Hindlimb muscle (tissue), 1 donor: ENCODE results near the gene C1QL1. TPM values are rescaled to one million over a fixed set of nuclear protein-coding genes. Genes with fewer than 3 reads are reported as not detected.

Experiments used
- DNase-seq: peaks from one replicate; pipeline ENCODE4 v3.0.0-alpha.2; 2013
- polyA plus RNA-seq: library from polyadenylated mRNA; unstranded; fragments of 120-200 nt; gene quantifications from one replicate; pipeline ENCODE4 v1.2.1, GENCODE V29; 2013; ENCODE audit not compliant: insufficient read length

The C1QL1 gene
- 1.5 TPM for polyA plus RNA-seq

GRCh38 chr17:44968225-44969143 is at the start of gene C1QL1:
Gene C1QL1, minus strand, starts transcription at chr17:44968303. Its CDS starts 255 bp downstream, at chr17:44968048.
- peak; percentile 93 for DNase-seq

DNA sequence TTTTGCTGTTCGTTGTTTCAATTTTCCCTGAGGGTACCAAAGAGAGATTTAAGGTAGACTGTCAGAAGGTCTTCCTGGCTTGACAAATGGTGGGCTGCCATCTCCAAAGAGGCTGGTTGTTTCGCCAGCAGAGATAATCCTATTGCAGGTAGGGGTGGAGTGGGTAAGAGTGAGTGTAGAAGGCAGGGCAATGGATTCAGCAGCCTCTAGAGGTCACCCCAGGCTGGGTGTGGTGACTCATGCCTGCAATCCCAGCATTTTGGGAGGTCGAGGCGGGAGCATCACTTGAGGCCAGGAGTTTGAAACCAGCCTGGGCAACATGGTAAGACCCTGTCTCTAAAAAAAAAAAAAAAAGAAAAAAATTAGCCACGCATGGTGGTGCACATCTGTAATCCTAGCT is 48.7 kb upstream of the C1QL1 start:
- DNase-seq = no peak

GRCh38 chr17:45016237-45016636 is 48.1 kb upstream of the C1QL1 start:
- DNase-seq = no peak

GRCh38 chr17:45013021-45013997 is 45.2 kb upstream of the C1QL1 start:
- peak; percentile 46 for DNase-seq

DNA sequence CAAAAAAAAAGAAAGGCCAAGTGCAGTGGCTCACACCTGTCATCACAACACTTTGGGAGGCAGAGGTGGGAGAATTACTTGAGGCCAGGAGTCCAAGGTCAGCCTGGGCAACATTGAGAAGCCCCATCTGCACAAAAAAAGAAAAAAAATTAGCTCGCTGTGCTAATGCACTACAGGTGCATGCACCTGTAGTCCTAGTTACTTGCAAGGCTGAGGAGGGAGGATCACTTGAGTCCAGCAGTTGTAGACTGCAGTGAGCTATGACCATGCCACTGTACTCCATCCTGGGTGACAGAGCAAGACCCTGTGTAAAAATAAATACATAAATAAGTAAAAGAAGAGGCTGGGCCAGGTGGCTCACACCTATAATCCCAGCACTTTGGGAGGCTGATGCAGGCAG is 43.7 kb upstream of the C1QL1 start:
- DNase-seq = no peak

GRCh38 chr17:45009676-45010467 is 41.8 kb upstream of the C1QL1 start:
- no peak for DNase-seq

- DNase-seq = no peak
These were observed 40.1 kb upstream of the C1QL1 start for GRCh38 chr17:45008216-45008615.

DNA sequence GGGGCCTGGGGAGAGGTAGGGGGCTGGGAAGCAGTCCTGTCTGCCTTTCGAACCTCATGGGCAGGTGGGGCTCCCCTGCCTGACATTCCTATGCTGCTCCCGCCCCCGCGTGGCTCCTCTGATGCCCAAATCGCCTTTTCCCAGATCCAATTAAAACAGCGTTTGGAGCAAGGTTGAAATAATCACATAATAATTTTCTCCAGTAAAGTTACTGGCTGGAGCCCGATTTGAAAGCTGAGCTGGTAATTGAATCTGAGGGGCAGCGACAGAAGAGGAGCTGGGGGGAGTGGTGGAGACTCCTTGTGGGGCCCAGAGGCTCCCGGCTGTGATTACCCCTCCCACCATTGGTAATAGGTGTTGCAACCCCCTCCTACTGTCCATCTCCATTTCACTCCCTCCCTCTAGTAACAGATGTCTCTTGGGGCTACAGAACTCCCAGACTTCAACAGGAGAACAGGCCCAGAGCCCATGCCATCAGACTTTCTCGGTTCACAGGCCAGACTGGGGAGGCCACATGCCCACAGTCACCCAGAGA is 38.9 kb upstream of the C1QL1 start:
- DNase-seq = no peak

DNA sequence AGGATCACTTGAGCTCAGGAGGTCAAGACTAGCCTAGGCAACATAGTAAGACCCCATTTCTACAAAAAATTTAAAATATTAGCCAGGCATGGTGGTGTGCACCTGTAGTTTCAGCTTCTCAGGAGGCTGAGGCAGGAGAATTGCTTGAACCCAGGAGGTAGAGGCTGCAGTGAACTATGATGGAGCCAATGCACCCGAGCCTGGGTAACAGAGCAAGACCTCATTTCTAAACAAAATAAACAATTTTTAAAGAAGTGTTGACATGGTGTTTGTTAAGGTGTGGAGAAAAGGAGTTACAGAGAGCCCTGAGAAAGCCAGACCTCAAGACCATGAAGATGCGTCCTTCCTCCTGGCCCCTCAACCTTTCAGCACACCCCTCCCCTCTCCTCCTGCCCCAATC is 37.6 kb upstream of the C1QL1 start:
- DNase-seq = no peak

DNA sequence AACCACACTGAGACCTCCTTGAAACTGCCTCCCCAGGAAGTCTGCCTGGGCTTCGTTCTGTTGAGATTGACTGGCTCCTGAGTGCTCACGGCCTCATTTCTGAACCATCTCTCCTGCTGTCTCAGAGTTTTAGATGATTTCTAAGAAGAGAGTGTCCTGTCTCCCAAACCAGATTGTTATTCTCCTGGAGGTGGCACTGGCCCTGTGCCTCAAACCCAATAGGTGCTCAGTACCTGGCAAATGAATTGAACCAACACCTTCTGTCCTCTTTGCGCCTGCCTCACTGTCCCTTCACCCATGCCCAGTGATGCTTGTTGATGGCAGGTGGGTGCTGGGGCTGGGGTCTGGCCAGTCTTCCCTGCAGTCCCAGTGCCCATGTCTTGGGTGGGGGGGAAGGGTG is 36.3 kb upstream of the C1QL1 start:
- DNase-seq = no peak

DNA sequence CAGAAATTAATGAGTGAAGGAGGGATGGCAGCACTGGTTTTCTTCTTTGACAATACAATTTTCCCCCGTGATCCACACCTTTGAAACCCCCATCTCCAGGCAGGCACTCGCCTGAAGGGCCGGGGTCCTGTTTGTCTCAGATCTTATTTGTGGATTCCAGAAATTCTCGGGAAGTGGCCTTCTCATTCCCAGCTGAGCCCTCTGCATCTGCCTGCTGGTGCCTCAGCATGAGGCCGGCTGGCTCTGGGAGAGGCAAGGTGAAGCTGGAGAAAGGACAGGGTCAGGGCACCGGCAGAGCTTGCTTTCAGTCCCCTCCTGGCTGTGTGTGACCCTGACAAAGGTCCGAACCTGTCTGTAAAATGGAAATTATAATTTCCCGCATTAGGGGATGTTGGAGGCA is 35.8 kb upstream of the C1QL1 start:
- no peak for DNase-seq

DNA sequence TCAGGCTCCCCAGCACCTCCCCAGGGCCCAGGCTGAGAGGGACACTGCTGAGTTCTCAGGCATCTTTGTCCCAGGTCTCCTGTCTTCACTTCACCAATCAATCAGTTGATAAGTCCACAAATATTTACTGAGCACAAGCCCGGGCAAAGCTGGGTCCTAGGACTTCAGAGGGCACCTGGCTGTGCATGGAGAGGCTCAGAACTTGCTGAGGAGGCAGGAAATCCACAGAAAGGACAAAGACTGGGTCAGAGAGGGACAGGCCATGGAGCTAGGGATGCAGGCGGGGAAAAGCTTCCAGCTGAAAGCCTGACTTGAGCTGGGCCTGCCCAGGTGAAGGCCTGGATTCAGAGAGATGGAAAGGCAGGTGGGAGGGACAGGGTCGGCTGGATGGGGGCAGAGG is 33.2 kb upstream of the C1QL1 start:
- DNase-seq = no peak

GRCh38 chr17:44999433-44999832 is 31.3 kb upstream of the C1QL1 start:
- no peak for DNase-seq

DNA sequence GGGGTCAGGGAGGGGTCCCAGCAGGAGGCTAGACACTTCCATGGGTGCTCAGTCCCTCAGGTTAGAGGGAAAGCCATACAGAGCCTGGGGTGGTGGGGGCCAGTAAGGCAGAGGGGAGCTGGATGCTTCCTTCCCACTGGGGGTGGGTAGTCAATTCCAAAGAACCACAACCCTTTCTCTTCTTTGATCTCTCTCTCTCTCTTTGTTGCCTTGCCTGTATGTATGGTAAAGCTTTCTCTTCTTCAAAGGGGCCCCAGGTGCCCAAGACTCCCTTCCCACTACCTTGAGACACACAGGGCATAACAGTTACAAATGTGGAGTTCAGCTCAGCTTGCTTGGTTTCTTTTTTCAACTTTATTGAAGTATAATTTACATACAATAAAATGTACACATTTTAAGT is 30.5 kb upstream of the C1QL1 start:
- no peak for DNase-seq

- no peak for DNase-seq
These were observed 29.8 kb upstream of the C1QL1 start for GRCh38 chr17:44997733-44998520.

DNA sequence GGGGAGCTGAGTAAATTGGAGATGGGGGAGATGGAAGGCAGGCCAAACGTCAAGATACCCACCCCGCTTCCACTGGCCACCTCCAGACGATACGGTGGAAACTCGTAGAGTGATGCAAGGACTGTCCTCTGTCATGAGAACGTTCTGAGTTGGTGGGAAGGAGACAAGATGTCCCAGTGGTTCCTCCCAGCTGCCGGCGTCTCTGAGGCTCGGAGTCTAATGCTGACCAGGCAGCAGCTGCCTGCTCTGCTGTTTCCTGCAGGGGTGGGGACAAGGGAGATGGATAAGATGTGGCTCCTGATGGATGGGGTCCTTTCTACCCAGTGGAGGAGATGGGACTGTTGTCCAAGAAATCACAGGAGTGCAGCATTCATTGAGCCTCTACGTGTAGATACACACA is 28.2 kb upstream of the C1QL1 start:
- no peak for DNase-seq

- no peak for DNase-seq
These were observed 27.4 kb upstream of the C1QL1 start for GRCh38 chr17:44995436-44996001.

DNA sequence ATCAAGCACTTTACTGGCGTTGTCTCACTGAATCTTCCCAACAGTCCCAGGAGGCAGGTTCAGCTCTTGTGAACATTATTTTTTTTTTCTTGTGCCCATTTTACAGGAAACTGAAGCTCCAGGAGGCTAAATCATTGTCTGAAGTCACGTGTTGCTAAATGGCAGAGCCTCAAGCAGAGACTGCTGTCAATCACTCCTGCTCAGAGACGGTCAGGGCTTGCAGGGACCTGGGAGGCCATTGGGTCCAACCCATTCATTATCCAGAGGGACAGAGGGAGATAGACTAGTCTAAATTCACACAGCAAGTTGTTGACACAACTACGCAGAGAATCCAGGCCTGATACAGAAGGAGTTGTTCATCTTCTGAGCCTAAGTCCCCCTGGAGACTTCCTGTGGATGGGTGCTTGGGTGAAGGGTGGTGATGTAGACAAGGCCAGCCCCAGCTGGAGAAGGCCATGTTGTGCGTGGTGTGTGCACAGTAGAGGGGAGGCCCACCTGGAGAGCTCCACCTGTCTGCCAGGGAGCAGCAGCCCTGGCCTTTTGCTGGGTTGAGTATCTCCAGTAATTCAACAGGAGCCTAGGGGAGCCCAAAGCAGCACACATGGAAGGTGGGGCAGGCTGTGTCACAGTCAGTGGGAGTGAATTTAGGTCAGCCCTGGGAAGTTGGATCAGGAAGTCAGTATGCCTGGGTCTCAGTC is 24.3 kb upstream of the C1QL1 start:
- no peak for DNase-seq

- no peak for DNase-seq
These were observed 22.9 kb upstream of the C1QL1 start for GRCh38 chr17:44990994-44991393.

DNA sequence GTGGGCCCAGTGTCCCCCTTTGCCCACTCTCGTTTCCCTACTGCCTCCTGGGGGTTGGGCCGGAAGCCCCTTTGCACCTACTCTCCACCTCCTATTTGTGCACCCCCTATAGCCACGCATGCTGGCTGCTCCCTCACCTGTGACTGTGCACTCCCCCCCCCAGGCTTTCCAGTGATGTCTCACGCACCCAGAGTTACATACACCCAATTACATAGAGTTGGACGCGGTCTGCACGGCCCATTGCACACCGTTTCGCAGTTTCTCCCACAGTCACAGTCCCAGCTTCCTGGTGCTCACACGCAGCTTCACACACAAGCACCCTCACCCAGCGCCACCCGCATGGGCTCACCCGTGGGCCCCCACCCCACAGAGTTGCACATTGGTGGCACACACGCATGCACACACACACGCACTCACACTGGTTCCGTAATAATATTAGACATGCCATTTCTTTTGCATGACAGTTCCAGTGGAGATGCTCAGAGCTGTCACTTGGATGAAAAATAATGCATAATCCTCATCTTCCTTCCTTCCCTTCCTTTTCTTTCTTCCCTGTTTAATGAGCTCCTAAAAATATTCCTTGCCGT is 21.5 kb upstream of the C1QL1 start:
- DNase-seq = no peak
